ENCODE data around the gene HNRNPA3. TPM values are rescaled to one million over a fixed set of nuclear protein-coding genes. Genes with fewer than 3 reads are reported as not detected.

Gene HNRNPA3
- polyA plus RNA-seq, 3 donors = 26.5 to 71.7 (median 43.0) TPM

DNA sequence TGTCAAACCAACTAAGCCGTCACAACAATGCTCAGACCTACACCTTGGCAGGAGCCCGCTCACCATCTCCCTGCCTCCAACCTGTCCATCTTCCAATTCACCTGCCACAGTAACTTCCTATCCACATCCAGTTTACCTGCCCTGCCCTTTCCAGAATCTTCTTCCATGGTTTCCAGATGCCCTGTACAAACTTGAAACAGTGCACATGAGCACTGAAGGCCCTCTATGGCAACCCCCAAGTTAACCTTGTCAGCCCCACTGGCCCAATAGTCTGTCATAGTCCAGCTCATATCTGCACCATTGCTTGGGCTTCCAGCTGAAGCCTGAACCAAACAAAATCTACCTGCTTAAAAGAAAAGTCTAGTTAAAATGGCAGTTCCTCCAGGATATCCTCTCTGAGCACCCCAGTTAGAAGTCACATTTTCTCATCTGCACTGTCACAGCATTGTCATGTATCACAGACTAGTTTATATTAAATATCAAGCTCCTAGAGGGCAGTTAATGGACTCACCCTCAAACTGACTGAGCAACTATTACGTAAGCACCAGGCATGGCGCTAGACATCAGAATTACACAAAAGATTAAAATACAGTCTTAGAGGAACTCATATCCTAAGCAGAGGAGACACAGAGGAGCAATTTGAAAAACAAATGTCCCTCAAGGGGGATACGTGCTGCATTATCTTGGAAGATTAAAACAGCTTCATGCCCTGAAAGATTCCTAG is 40.4 kb downstream of the HNRNPA3 start:
- Histone ChIP-seq H3K4me3 (replicated peaks in 1 of 3; ENCODE audit: low read depth in 2 of 3, low read length in 3 of 3) (peak overlapping the region in 1 of 3 experiments; percentile 26), H3K79me2 (ENCODE audit: insufficient read depth, low read length) (peaks cover 100% of the 10 kb centered on the region), H3K9ac (ENCODE audit: insufficient read depth, low read length, poor library complexity, severe bottlenecking) (no peak overlapping the region), H3K27me3 (ENCODE audit: control insufficient read depth in 2 of 2, insufficient read depth in 2 of 2, low read length in 2 of 2) (no peaks in the 10 kb centered on the region), H4K20me1 (ENCODE audit: insufficient read depth, low read length) (peaks cover 91% of the 10 kb centered on the region), H3K9me3 (replicated peaks in 1 of 2; ENCODE audit: control insufficient read depth in 1 of 2, insufficient read depth in 1 of 2, low read length in 2 of 2) (no peaks in the 10 kb centered on the region), H3K36me3 (replicated peaks in 1 of 2; ENCODE audit: control insufficient read depth in 1 of 2, insufficient read depth in 2 of 2, low read length in 2 of 2) (peaks cover 0 to 30% of the 10 kb centered on the region in 2 donors), H3K27ac (ENCODE audit: low read depth in 1 of 2, low read length in 2 of 2) (peak overlapping the region; percentile 70 to 79), H3K4me2 (replicated peaks; ENCODE audit: extremely low read depth, low read length, poor library complexity, severe bottlenecking) (peak overlapping the region; percentile 43), H2AFZ (ENCODE audit: insufficient read depth, low read depth, low read length, poor library complexity, severe bottlenecking) (no peak overlapping the region), H3K4me1 (ENCODE audit: control insufficient read depth in 1 of 2, insufficient read depth in 2 of 2, low read length in 2 of 2) (peaks cover 39 to 74% of the 10 kb centered on the region in 2 donors)
- Mint-ChIP-seq H3K9me3 (peaks cover 0 to 3% (median 0%) of the 10 kb centered on the region in 7 donors), H3K27ac (peak overlapping the region; percentile 86 to 98 (median 97)), H3K27me3 (ENCODE audit: low read depth in 3 of 3) (no peaks in the 10 kb centered on the region), H3K4me1 (peaks cover 69% of the 10 kb centered on the region), H3K4me3 (no peak overlapping the region), H3K36me3 (peaks cover 28 to 33% of the 10 kb centered on the region in 2 donors)
- WGBS (ENCODE audit: insufficient coverage) = 68% methylated on average over 3 of the region's 5 CpGs
- TF ChIP-seq, protein P1, sequence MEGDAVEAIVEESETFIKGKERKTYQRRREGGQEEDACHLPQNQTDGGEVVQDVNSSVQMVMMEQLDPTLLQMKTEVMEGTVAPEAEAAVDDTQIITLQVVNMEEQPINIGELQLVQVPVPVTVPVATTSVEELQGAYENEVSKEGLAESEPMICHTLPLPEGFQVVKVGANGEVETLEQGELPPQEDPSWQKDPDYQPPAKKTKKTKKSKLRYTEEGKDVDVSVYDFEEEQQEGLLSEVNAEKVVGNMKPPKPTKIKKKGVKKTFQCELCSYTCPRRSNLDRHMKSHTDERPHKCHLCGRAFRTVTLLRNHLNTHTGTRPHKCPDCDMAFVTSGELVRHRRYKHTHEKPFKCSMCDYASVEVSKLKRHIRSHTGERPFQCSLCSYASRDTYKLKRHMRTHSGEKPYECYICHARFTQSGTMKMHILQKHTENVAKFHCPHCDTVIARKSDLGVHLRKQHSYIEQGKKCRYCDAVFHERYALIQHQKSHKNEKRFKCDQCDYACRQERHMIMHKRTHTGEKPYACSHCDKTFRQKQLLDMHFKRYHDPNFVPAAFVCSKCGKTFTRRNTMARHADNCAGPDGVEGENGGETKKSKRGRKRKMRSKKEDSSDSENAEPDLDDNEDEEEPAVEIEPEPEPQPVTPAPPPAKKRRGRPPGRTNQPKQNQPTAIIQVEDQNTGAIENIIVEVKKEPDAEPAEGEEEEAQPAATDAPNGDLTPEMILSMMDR (IDR thresholded peaks at IDR 0.05) = no peak
- intact Hi-C loops (cut with micrococcal nuclease) = no loop called here
- peak; percentile 30 to 66 (median 55) for DNase-seq

DNA sequence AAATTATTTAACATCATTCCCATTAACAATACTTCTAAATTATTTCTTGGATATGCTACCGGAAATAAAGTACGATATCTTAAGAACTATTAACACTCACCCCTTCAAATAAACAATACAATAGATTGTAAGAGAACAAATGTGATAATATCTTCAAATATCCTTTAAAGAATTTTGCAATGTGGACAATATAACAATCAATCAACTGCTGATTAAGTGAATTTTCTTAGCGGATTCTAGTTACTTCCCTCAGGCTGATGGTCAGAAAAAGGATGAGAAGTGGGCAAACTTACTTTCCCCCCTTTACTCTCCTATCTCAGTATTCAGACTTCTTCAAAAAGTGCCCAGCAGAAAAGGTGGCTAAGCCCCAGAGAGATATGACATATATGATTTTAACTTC is 41.1 kb downstream of the HNRNPA3 start:
- H3K9me3 ChIP-seq (replicated peaks in 1 of 2; ENCODE audit: control insufficient read depth in 1 of 2, insufficient read depth in 1 of 2, low read length in 2 of 2) = no peaks in the 10 kb centered on the region
- peaks cover 100% of the 10 kb centered on the region for H3K79me2 ChIP-seq (ENCODE audit: insufficient read depth, low read length)
- no peak overlapping the region for H3K4me3 Mint-ChIP-seq
- intact Hi-C loops (cut with micrococcal nuclease) = no loop called here
- peaks cover 91% of the 10 kb centered on the region for H4K20me1 ChIP-seq (ENCODE audit: insufficient read depth, low read length)
- H3K4me1 ChIP-seq (ENCODE audit: control insufficient read depth in 1 of 2, insufficient read depth in 2 of 2, low read length in 2 of 2) = peaks cover 40 to 69% of the 10 kb centered on the region in 2 donors
- H3K4me1 Mint-ChIP-seq = peaks cover 71% of the 10 kb centered on the region
- H3K27me3 ChIP-seq (ENCODE audit: control insufficient read depth in 2 of 2, insufficient read depth in 2 of 2, low read length in 2 of 2) = no peaks in the 10 kb centered on the region
- peak overlapping the region in 1 of 2 donors; percentile 79 for H3K27ac ChIP-seq (ENCODE audit: low read depth in 1 of 2, low read length in 2 of 2)
- TF ChIP-seq, protein P1 (IDR thresholded peaks at IDR 0.05) = no peak
- peak overlapping the region in 5 of 7 donors; percentile 20 to 98 (median 42) for H3K27ac Mint-ChIP-seq
- no peak overlapping the region for H2AFZ ChIP-seq (ENCODE audit: insufficient read depth, low read depth, low read length, poor library complexity, severe bottlenecking)
- no peak overlapping the region for H3K4me3 ChIP-seq (replicated peaks in 1 of 3; ENCODE audit: low read depth in 2 of 3, low read length in 3 of 3)
- H3K27me3 Mint-ChIP-seq (ENCODE audit: low read depth in 3 of 3) = no peaks in the 10 kb centered on the region
- WGBS (ENCODE audit: insufficient coverage) = no CpG with 5 or more reads among the region's 3 CpGs
- H3K9me3 Mint-ChIP-seq = peaks cover 0 to 6% (median 0%) of the 10 kb centered on the region in 7 donors
- H3K36me3 ChIP-seq (replicated peaks in 1 of 2; ENCODE audit: control insufficient read depth in 1 of 2, insufficient read depth in 2 of 2, low read length in 2 of 2) = peaks cover 0 to 30% of the 10 kb centered on the region in 2 donors
- H3K4me2 ChIP-seq (replicated peaks; ENCODE audit: extremely low read depth, low read length, poor library complexity, severe bottlenecking) = no peak overlapping the region
- H3K9ac ChIP-seq (ENCODE audit: insufficient read depth, low read length, poor library complexity, severe bottlenecking) = no peak overlapping the region
- DNase-seq = no peak
- H3K36me3 Mint-ChIP-seq = peaks cover 25 to 31% of the 10 kb centered on the region in 2 donors
